EH (cell line): ENCODE results near the gene ZDHHC14.
A peak's percentile ranks its signal among the peaks of the same experiment; 100 is the strongest.

Experiments used
- DNase-seq: peaks from one replicate; pipeline ENCODE4 v3.0.0-alpha.2; 2015; ENCODE audit warnings: low read depth

ZDHHC14 gene

GRCh38 chr6:157516319-157517026 lies 135.5 kb downstream of the ZDHHC14 start:
- no peak for DNase-seq

GRCh38 chr6:157517601-157518359 lies 136.8 kb downstream of the ZDHHC14 start:
- no peak for DNase-seq

- peak; percentile 88 for DNase-seq
Measured at GRCh38 chr6:157518397-157519250, 137.6 kb downstream of the ZDHHC14 start.

- DNase-seq = no peak
Measured at GRCh38 chr6:157519255-157520116, 138.5 kb downstream of the ZDHHC14 start.

GRCh38 chr6:157520117-157520406 lies 139.1 kb downstream of the ZDHHC14 start:
- no peak for DNase-seq

- DNase-seq = no peak
Measured at GRCh38 chr6:157520596-157521361, 139.8 kb downstream of the ZDHHC14 start.

GRCh38 chr6:157521362-157522335 lies 140.7 kb downstream of the ZDHHC14 start:
- DNase-seq = peak; percentile 16

GRCh38 chr6:157522472-157522871 lies 141.5 kb downstream of the ZDHHC14 start:
- DNase-seq = no peak

- no peak for DNase-seq
Measured at GRCh38 chr6:157524735-157525134, 143.7 kb downstream of the ZDHHC14 start.

GRCh38 chr6:157525292-157525889 lies 144.4 kb downstream of the ZDHHC14 start:
- DNase-seq = no peak

- no peak for DNase-seq
Measured at GRCh38 chr6:157525918-157526425, 145.0 kb downstream of the ZDHHC14 start.

GRCh38 chr6:157527471-157527907 lies 146.5 kb downstream of the ZDHHC14 start:
- no peak for DNase-seq

- DNase-seq = no peak
Measured at GRCh38 chr6:157528931-157529653, 148.1 kb downstream of the ZDHHC14 start.

- DNase-seq = no peak
Measured at GRCh38 chr6:157529654-157530039, 148.7 kb downstream of the ZDHHC14 start.

- DNase-seq = no peak
Measured at GRCh38 chr6:157530126-157530525, 149.1 kb downstream of the ZDHHC14 start.

GRCh38 chr6:157530724-157531168 lies 149.8 kb downstream of the ZDHHC14 start:
- no peak for DNase-seq

- DNase-seq = peak; percentile 13
Measured at GRCh38 chr6:157531169-157531985, 150.4 kb downstream of the ZDHHC14 start.
